SHP77 (cell line): ENCODE measurements around the gene PJA2.
"Not testable (repeated sequence)": the region's sequence is repeated elsewhere in the genome, so short reads cannot be mapped to it uniquely, and the experiment has no call there.

Experiments used
- DNase-seq, 2 experiments: peaks; one replicate each; lab custom pipeline; 2025; lab: John Stamatoyannopoulos, UW

The PJA2 gene, protein sequence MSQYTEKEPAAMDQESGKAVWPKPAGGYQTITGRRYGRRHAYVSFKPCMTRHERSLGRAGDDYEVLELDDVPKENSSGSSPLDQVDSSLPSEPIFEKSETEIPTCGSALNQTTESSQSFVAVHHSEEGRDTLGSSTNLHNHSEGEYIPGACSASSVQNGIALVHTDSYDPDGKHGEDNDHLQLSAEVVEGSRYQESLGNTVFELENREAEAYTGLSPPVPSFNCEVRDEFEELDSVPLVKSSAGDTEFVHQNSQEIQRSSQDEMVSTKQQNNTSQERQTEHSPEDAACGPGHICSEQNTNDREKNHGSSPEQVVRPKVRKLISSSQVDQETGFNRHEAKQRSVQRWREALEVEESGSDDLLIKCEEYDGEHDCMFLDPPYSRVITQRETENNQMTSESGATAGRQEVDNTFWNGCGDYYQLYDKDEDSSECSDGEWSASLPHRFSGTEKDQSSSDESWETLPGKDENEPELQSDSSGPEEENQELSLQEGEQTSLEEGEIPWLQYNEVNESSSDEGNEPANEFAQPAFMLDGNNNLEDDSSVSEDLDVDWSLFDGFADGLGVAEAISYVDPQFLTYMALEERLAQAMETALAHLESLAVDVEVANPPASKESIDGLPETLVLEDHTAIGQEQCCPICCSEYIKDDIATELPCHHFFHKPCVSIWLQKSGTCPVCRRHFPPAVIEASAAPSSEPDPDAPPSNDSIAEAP

GRCh38 chr5:109409844-109410388, at the start of gene PJA2:
Gene PJA2 (minus strand): TSS chr5:109409974. CDS start chr5:109383433, 26,541 bp downstream.
- peak; percentile 100 for DNase-seq

DNA sequence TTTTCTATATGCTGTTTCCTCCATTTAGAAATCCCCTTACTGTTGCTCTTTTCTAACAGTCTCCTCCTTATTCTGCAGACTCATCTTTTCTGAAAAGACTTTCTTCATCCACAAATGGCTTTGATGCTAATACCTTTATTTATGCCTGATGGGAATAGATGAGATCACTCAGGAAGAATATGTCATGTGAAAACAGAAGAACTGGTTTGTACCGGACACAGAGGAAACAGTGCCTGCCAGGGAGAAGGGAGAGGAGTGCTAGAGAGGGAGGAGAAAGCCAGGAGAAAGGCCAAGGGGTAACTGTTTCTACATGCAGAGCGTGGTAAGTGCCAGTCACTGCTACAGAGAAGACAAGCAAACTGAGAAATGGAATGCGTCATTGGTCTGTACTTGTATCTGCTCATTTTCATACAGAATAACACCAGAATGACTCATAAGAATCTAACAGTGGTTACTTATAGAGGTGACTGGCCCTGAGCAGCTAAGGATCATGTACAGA, 45.9 kb upstream of the PJA2 start:
- DNase-seq = peak; percentile 34 to 62

GRCh38 chr5:109454731-109455505, 45.1 kb upstream of the PJA2 start:
- DNase-seq = no peak

DNA sequence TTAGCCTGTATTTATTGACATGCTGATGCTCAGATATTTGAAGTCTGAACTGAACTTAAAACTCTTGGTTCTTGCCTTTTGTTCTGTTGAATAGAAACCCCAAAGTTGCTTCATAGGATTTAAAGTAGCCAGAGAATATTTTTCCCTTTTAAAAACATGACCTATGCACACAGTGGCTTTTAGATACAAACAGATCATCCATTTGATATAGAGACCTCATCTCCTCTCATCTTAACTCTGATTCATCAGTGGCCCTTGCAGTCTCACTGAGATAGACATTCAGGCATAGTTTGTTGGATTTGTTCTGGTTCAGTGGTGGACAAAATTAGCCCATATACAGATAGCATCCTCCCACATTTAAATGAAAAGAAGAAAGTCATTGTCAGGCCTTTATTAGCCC, 43.5 kb upstream of the PJA2 start:
- DNase-seq = no peak

DNA sequence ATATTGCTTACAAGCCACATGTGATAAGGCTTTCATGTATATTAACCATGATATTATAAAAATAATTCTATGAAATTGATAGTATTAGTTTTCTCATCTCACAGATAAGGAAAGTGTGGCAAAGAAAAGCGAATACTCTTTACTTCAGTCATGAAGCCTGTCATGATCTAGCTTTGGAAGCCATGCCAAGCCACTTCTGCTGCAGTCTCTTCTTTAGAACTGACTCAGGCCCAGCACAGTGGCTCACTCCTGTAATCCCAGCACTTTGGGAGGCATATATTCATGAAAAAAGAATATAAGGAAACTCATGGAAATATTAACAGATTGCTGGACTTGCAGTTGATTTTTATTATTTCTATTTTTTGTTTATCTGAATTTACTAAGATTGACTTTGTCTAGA, 42.9 kb upstream of the PJA2 start:
- DNase-seq = no peak

- DNase-seq = no peak
Observed at GRCh38 chr5:109451146-109451545, 41.4 kb upstream of the PJA2 start.

GRCh38 chr5:109450129-109450877, 40.5 kb upstream of the PJA2 start:
- no peak for DNase-seq

DNA sequence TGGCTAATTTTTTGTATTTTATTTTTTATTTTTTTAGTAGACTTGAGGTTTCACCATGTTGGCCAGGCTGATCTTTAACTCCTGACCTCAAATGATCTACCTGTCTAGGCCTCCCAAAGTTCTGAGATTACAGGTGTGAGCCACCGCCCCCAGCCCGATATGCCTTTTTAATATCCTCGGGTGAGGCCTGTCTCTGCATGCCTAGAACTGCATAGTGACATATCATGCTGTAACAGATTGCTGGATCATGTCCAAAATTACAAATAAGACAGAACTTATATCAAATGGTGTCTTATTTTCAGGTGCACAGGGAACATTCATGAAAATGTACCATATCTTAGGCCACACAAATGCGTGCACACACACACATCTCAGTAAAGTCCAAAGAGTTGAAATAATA, 39.1 kb upstream of the PJA2 start:
- no peak for DNase-seq

DNA sequence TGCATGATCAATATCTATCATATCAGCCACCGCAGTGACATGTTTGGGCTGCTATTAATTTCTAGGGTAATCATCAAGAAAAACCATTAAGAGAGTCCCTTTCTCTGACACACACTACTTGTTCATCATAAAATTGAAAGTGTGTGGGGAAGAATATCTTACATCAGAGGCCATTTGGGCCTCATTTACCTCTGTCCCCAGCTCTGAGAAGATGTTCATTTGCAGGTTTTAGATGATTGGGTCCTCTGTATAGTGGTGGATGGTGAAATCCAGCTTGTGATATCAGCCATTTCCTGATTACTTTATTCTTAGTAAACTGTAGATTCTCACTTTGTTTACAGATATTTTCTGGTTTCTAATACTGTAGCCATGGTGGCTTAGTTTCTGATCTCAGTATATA, 29.8 kb upstream of the PJA2 start:
- no peak for DNase-seq

DNA sequence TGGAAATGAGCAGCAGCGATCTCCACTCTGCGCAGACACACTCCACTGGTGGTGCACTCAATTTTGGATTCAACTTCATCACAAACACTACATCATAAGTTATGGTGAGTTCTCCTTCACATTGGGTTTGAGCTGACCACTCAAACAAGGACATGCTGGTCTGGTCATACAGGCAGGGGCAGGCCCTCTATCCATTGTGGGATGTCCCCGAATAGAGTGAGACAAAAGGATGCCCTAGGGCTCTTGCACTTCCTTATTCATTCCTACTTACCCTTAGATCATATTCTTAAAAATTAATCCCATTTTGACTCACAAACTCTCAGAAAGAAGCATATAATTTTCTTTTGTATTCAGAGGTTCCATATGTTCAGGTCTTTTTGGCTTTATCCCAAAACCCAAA, 16.3 kb upstream of the PJA2 start:
- no peak for DNase-seq

- DNase-seq = not testable (repeated sequence)
Observed at GRCh38 chr5:109425521-109425920, 15.7 kb upstream of the PJA2 start.

DNA sequence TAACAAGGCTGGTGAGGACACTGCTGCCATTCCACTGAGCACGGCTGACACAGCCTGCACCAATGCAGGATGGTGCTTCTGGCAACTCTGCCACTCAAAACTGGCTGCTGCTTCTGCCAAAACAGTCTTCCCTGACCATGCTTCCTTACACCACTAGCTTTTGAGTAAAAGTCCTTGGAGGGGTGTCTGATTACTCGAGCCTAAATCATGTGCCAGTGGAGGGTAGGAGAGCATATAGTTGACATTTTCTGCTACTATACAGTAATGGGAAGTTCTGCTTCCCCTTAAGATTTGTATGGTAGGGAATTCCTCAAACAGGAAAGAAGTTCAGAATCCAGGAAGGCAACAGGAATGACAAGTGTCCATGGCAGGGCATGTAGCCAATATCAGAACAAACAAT, 12.2 kb upstream of the PJA2 start:
- no peak for DNase-seq

DNA sequence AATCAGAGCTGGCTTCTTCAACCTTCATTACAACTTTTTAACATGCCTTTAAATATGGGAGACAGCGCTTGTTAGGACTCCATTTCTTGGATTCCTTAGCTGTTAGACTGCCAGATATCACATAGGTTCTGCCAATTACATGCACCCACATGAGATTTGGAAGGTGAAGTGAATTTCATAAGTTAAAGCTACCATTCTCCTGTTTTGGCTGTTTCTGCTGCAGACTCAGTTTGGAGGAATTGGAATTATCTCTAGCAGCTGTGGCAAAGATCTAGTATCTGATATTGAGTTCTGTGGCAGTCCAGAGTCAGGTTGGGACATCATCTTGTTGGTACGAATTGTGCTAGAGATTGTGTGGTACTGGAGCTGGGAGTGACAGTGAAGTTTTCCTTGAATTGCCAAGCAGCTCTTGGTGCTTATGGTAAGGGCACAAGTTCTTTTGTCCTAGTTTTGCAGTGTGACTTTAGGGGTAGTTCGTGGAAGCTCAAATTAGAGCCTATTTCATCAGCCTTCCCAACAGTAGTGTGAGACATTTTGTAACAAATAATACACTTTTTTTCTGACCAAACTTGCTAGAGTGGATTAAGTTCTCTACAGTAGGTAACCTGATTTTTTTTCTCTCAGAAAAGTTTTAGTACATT, 9.1 kb upstream of the PJA2 start:
- no peak for DNase-seq

GRCh38 chr5:109416882-109417281, 7.1 kb upstream of the PJA2 start:
- no peak for DNase-seq

DNA sequence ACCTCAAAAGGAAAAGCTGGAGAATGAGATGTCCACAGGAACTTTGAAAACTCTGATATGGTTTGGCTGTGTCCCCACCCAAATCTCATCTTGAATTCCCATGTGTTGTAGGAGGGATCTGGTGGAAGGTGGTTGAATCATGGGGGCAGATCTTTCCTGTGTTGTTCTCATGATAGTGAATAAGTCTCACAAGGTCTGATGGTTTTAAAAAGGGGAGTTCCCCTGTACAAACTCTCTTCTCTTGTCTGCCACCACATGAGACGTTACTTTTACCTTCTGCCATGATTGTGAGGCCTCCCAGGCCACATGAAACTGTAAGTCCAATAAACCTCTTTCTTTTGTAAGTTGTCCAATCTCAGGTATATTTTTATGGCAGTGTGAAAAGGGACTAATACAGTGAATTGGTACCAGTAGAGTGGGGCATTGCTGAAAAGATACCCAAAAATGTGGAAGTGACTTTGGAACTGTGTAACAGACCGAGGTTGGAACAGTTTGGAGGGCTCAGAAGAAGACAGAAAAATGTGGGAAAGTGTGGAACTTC, 4.2 kb upstream of the PJA2 start:
- not testable (repeated sequence) for DNase-seq

GRCh38 chr5:109413458-109413857, 3.7 kb upstream of the PJA2 start:
- no peak for DNase-seq

DNA sequence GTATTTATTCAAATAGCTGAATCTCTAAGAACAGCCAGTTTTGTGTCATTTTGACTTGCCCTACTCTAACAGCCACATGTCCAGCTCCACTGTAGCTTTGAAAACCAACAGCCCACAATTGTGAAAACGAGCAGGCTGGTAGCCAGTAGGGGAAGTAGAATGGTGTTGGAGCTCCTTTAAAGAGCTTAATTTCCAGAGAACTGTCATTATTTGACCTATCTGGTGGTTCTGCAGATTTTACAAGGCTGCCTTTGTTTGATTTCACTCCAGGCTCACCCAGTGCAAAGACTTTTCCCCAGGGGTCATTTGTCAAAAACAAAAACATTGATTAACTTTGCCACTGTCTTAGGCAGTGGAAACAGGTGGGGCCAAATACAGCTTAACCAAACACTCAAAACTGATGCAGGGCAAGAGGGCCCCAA, 3.2 kb upstream of the PJA2 start:
- no peak for DNase-seq

DNA sequence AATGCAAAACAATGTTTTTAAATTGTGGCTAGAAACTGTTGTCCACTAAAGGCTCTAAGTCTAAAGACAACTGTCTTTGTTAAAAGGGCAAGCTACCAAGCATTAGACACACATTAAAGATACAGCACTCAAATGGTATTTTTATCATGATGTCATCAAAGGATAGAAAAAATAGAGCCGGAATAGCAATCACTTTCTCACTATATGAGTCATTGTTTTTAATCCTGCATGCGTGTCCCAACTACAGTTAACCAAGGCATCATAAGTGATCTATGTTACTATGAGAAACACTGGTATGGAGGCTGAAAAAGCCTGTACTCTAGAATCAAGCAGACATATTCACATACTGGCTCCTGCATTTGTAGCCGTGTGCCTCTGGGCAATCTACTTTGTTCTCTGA, 1.9 kb upstream of the PJA2 start:
- no peak for DNase-seq

- DNase-seq = no peak
Observed at GRCh38 chr5:109411149-109411514, 1.4 kb upstream of the PJA2 start.

- peak; percentile 62 to 65 for DNase-seq
Observed at GRCh38 chr5:109410389-109411148, 795 bp upstream of the PJA2 start.
